Bronchial epithelial cell (primary cell): ENCODE data around the gene CSMD2. TPM values are rescaled to one million over a fixed set of nuclear protein-coding genes. Genes with fewer than 3 reads are reported as not detected.

Source experiments
- DNase-seq: peaks from one replicate; pipeline ENCODE4 v3.0.0-alpha.2; 2010; ENCODE audit warnings: low read depth
- FAIRE-seq: peaks from 2 replicates; lab custom pipeline; 2011; peaks lifted over from hg19 to GRCh38; lab: Jason Lieb, UNC
- H3K27me3 ChIP-seq: 2 replicates; pipeline ENCODE4 v1.5.1; 2011; ENCODE audit warnings: low read length; ENCODE audit not compliant: control insufficient read depth, insufficient read depth
- H3K36me3 ChIP-seq: 2 replicates; pipeline ENCODE4 v1.5.1; 2011; ENCODE audit warnings: low read length; ENCODE audit not compliant: control insufficient read depth, insufficient read depth
- H3K4me3 ChIP-seq: 2 replicates; pipeline ENCODE4 v1.5.1; 2011; ENCODE audit warnings: mild to moderate bottlenecking, low read depth, low read length, control low read depth
- total RNA-seq: library from RNA; depleted of rRNA; stranded (reverse); fragments of >200 nt; gene quantifications from 2 replicates; pipeline ENCODE4 v1.2.1, GENCODE V29; 2014
- TF ChIP-seq, protein P1 (sequence below): IDR thresholded peaks from 2 replicates; pipeline ENCODE4 v1.5.1; 2011; ENCODE audit warnings: mild to moderate bottlenecking, moderate library complexity, low read length, control low read depth, inconsistent platforms; ENCODE audit not compliant: insufficient read depth, severe bottlenecking

CSMD2 gene
- total RNA-seq, 1 donor from 2014 or later: not detected

DNA sequence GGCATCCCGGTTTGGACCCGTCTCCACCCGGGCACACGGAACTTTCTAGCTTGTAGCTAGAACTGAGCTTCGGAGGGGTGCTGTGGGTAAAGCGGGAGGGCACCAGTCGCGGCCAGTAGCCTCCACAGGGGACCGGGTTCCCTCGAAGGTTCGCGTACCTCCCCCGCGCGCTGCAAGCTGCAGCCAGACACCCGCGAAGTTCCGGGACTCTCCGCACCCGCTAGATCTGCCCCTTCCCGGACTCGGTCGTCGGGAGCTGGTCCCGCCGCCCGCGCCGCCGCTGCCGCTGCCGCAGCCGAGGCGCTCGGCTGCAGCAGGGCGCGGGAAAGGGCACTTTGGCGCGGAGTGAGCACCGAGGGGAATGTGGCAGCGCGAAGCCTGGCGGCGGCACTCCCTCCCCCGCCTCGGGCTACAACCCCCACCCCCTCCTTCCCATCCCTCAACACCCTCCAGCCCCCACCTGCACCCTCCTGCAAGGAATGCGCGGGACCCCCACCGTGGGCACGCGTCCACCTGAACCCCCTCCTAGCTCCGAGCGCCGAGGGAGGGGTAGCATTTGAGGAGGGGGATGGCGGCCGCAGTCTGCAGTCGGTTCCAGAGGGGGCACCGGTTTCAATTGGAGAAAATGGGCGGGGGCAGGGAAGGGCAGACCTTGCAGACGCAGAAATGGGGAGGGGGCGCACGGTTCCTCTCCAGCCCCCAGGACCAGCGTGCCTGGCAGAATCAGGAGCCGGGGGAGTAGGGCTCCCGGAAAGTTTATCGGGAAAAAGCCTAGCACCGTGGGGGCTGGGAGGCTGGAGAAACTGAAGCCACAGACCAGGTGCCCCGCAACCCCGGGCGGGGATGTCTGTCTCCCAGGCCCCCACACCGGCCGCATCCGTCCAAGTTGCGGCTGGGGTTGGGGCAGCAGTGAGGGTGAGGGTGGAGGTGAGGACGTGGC is 968 bp downstream of the CSMD2 start:
- DNase-seq: no peak
- H3K27me3 ChIP-seq: peaks cover 34% of the 10 kb centered on the region
- H3K36me3 ChIP-seq: no peaks in the 10 kb centered on the region
- TF ChIP-seq, protein P1, sequence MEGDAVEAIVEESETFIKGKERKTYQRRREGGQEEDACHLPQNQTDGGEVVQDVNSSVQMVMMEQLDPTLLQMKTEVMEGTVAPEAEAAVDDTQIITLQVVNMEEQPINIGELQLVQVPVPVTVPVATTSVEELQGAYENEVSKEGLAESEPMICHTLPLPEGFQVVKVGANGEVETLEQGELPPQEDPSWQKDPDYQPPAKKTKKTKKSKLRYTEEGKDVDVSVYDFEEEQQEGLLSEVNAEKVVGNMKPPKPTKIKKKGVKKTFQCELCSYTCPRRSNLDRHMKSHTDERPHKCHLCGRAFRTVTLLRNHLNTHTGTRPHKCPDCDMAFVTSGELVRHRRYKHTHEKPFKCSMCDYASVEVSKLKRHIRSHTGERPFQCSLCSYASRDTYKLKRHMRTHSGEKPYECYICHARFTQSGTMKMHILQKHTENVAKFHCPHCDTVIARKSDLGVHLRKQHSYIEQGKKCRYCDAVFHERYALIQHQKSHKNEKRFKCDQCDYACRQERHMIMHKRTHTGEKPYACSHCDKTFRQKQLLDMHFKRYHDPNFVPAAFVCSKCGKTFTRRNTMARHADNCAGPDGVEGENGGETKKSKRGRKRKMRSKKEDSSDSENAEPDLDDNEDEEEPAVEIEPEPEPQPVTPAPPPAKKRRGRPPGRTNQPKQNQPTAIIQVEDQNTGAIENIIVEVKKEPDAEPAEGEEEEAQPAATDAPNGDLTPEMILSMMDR: no peak
- H3K4me3 ChIP-seq: peak overlapping the region; percentile 15
- no peak for FAIRE-seq

DNA sequence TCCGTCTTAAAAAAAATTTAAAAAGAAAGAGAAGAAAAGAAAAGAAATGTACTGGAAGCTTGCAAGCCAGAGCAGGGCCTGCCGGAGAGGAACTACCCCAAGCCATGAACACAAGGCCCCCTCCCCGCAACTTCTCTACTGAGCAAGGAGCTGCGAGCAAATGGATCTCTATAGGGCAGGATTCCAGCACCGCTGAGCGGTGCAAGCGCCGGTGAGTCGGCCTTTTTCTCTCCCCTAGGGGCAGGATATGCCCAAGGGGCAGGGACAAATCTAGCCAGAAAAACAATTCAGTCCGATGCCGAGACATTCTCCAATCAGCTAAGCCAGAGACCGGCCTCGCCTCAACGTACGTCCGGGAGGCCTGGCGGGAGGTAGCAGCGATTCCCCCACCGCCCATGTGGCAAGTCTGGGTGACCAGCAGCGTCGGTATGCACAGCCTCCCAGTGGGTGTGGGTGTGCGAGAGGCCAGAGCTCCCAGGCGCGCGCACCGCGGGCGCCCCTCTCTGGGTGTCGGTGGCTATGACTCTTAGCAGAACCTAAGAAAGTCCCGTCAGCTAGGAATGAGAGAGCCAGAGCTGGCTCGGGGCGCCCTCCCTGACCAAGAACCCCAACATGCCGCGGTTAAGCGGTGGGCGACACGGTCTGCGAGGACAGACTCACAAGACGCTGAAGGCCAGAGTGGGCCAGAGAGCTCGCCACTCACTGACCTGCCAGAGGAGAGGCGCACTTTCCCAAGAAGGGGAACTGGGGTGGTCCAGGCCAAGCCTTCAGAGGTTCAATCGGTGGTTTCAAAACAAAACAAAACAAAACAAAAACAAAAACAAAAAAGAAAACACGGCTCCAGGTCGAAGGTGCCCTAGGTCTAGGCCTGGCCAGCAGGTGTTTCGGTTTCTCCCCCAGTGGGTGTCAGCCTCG is 1.9 kb downstream of the CSMD2 start:
- TF ChIP-seq, protein P1: peak; percentile 81
- FAIRE-seq: no peak
- Histone ChIP-seq H3K36me3 (no peaks in the 10 kb centered on the region), H3K4me3 (peak overlapping the region; percentile 15), H3K27me3 (peaks cover 34% of the 10 kb centered on the region)
- DNase-seq: peak; percentile 71

DNA sequence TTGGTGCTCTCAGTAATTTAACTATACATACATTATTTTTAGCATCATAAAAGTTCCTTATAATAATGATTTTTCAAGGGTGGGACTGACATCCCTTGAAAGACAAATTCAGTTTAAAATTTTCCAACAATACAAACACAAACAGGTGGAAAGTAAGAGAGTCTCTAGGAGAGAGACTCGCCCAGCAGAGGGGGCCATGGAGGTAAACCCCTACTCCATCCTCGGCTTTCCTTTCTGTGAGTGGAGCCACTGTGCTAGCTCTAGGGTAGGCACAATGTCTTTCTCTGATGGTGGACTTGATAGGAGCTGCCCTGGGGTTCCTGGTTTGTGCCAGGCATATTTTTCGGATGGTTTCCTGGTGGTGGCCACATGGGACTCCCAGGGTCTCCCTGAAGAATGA is 8.3 kb downstream of the CSMD2 start:
- TF ChIP-seq, protein P1: no peak
- H3K27me3 ChIP-seq: no peaks in the 10 kb centered on the region
- DNase-seq: no peak
- H3K4me3 ChIP-seq: no peak overlapping the region
- no peak for FAIRE-seq
- H3K36me3 ChIP-seq: no peaks in the 10 kb centered on the region

DNA sequence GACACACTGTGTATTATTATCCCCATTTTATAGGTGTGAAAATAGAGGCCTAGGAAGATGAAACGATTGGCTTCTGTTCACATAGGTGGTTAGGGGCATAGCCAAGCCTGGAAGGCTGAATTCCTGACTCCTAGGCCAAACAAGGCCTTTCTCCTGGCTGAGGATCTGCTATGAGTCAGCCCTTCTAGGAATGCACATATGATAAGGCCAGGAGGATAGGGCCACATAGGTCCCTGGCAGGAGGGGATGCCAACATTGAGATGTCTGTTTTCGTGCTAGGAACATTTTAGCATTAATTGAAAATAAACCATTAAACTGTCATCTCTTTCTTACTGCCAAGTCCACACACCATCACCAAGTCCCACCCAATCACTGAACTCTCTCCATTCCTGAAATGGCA is 9.2 kb downstream of the CSMD2 start:
- no peaks in the 10 kb centered on the region for H3K27me3 ChIP-seq
- FAIRE-seq: no peak
- H3K4me3 ChIP-seq: no peak overlapping the region
- TF ChIP-seq, protein P1: no peak
- no peak for DNase-seq
- H3K36me3 ChIP-seq: no peaks in the 10 kb centered on the region

DNA sequence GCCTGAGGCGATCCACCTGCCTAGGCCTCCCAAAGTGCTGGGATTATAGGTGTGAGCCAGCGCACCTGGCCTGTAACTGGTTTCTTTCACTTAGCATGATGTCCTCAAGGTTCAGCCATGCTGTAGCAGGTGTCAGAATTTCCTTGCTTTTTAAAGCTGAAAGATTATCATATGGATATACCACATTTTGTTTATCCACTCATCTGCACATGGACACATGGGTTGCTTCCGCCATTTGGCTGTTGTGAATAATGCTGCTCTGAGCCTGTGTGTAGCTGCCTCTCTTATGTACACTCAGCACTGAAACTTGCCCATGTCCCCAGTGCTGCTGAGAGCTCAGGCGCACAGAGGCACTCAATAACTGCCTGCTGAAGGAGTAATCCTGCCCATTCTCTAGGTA is 11.8 kb downstream of the CSMD2 start:
- H3K4me3 ChIP-seq: no peak overlapping the region
- H3K36me3 ChIP-seq: no peaks in the 10 kb centered on the region
- FAIRE-seq (no peak), DNase-seq (no peak)
- H3K27me3 ChIP-seq: no peaks in the 10 kb centered on the region
- TF ChIP-seq, protein P1: no peak
